ENCODE results near the gene GLCE.

The GLCE gene

DNA sequence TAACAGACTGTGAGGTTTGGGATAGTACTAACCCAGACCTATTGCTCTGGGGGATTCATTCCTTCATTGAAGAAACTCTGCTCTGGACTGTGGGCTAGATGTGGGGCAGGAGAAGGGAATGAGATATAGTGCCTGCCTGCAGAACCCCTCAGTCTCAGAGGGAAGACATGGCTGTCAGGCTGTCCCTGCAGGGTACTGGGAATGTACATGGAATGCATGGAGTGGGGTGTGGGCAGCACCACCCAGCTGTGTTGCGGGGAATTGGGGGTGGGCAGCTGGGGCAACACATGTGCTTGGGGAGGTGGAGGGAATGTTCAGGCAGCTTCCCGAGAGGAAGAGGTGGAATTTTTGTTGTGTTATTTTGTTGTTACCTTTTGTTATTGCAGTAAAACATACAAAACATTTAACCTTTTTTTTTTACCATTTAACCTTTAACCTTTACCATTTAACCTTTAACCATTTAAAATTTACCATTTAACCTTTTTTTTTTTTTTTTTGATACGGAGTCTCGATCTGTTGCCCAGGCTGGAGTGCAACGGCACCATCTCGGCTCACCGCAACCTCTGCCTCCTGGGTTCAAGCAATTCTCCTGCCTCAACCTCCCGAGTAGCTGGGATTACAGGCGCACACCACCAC is 145.6 kb downstream of the GLCE start:
- H3K4me1 ChIP-seq (ENCODE audit: control insufficient read depth, insufficient read depth, low read length), result peaks cover 1% of the 10 kb centered on the region; the same call in 1 of the 2 replicates
- no peaks in the 10 kb centered on the region for H3K9me3 ChIP-seq (ENCODE audit: control insufficient read depth, insufficient read depth, low read length)
- no peaks in the 10 kb centered on the region for H3K36me3 ChIP-seq (ENCODE audit: control insufficient read depth, insufficient read depth, low read length)
- no peaks in the 10 kb centered on the region for H3K27me3 ChIP-seq (ENCODE audit: control insufficient read depth, insufficient read depth, low read length)
- no peak overlapping the region for H3K4me3 ChIP-seq (ENCODE audit: low read length)
- DNase-seq (ENCODE audit: low read depth, low spot score), result no peak
- WGBS (ENCODE audit: insufficient coverage, insufficient read length), result 100% methylated on average over 1 of the region's 9 CpGs
- H3K27ac ChIP-seq (ENCODE audit: low read length), result no peak overlapping the region

DNA sequence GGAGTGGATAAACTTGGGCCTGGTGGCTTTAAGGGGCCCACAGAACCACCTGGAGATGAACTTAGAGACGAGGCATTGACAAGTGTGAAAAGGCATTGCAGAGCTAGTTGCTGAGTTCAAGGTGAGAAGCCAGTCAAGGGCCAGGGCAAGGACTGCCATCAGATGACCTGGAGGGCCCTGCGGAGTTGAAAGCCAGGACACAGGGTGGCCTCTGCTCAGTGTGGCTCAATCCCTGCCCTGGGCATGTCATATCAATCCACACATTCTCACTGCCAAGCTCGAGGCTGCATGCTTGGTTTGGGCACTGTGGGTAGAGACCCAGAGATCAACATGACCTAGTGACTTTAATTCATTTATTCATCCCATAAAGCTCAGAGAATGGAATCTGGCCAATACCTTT is 147.5 kb downstream of the GLCE start:
- Histone ChIP-seq H3K4me3 (ENCODE audit: low read length) (no peak overlapping the region), H3K36me3 (ENCODE audit: control insufficient read depth, insufficient read depth, low read length) (no peaks in the 10 kb centered on the region), H3K4me1 (ENCODE audit: control insufficient read depth, insufficient read depth, low read length) (peaks cover 1% of the 10 kb centered on the region; the same call in 1 of the 2 replicates), H3K9me3 (ENCODE audit: control insufficient read depth, insufficient read depth, low read length) (no peaks in the 10 kb centered on the region), H3K27ac (ENCODE audit: low read length) (no peak overlapping the region), H3K27me3 (ENCODE audit: control insufficient read depth, insufficient read depth, low read length) (no peaks in the 10 kb centered on the region)
- no CpG with 5 or more reads among the region's 3 CpGs for WGBS (ENCODE audit: insufficient coverage, insufficient read length)
- no peak for DNase-seq (ENCODE audit: low read depth, low spot score)

DNA sequence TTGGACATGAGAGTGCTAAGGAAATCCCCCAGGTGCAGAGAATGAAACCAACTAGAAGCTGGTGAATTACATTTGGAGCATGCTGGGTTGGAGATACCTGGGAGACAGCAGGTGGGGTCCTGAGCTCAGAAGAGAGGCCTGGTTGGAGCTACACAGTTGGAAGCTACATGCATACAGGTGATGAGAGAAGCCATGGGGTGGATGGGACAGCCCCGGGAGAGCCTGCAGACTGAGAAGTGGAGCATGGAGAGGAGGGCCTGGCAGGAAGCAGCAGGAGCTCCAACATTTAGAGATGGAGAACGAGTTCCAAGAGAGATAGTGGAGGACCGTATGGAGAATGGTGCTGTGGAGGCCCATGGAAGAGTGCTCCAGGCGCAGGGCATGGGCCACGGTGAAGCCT is 148.5 kb downstream of the GLCE start:
- no CpG with 5 or more reads among the region's 5 CpGs for WGBS (ENCODE audit: insufficient coverage, insufficient read length)
- no peaks in the 10 kb centered on the region for H3K9me3 ChIP-seq (ENCODE audit: control insufficient read depth, insufficient read depth, low read length)
- no peaks in the 10 kb centered on the region for H3K36me3 ChIP-seq (ENCODE audit: control insufficient read depth, insufficient read depth, low read length)
- no peak overlapping the region for H3K27ac ChIP-seq (ENCODE audit: low read length)
- H3K27me3 ChIP-seq (ENCODE audit: control insufficient read depth, insufficient read depth, low read length), result no peaks in the 10 kb centered on the region
- no peak for DNase-seq (ENCODE audit: low read depth, low spot score)
- peaks cover 1% of the 10 kb centered on the region; the same call in 1 of the 2 replicates for H3K4me1 ChIP-seq (ENCODE audit: control insufficient read depth, insufficient read depth, low read length)
- H3K4me3 ChIP-seq (ENCODE audit: low read length), result no peak overlapping the region

DNA sequence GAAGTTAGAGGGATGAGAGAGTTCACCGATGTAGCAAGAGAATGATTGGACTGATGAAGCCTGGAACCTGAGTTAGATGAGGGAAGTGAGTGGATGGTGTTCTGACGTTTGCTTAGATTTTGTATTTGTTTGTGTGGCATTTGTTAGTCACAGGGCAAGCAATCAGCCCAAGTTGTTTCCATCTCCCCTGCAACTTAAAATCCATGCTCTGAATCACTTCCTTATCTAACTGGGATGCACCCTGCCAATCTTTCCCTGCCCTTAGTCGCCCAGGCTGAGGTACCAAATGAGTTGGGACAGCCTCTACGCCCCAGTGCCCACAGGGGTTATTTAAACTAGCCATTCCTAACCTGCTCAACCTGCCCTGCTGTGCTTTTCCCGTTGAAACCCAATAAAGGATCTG is 150.9 kb downstream of the GLCE start:
- Histone ChIP-seq H3K4me3 (ENCODE audit: low read length) (no peak overlapping the region), H3K4me1 (ENCODE audit: control insufficient read depth, insufficient read depth, low read length) (no peaks in the 10 kb centered on the region; the same call in 1 of the 2 replicates), H3K9me3 (ENCODE audit: control insufficient read depth, insufficient read depth, low read length) (no peaks in the 10 kb centered on the region), H3K36me3 (ENCODE audit: control insufficient read depth, insufficient read depth, low read length) (no peaks in the 10 kb centered on the region), H3K27ac (ENCODE audit: low read length) (no peak overlapping the region), H3K27me3 (ENCODE audit: control insufficient read depth, insufficient read depth, low read length) (no peaks in the 10 kb centered on the region)
- DNase-seq (ENCODE audit: low read depth, low spot score), result no peak
- no CpG with 5 or more reads among the region's 5 CpGs for WGBS (ENCODE audit: insufficient coverage, insufficient read length)

DNA sequence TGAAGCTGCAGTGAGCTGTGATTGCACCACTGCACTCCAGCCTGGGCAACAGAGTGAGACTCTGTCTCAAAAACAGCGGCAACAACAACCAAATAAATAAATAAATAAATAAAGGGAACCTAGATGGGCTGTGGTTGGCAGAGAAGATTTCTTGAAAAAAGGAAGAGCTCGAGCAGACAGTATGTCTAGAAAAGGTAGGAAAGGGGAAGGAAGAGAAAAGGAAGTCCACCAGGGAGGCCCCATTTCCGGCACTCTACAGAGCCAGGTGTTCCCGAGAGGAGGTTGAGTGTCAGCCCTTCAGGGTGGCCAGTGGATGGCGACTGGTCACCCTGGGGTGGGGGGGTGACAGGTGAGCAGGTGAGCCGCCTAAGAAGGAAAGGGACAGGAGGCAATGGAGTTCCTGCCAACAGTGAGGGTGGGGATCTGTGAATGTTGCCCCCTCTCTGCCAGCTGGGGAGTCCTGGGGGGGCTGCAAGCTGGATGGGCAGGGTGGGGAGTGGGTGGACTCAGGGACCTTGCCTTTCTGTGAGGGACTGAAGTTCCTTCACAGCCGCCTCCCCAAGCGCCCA is 153.1 kb downstream of the GLCE start:
- no CpG with 5 or more reads among the region's 8 CpGs for WGBS (ENCODE audit: insufficient coverage, insufficient read length)

DNA sequence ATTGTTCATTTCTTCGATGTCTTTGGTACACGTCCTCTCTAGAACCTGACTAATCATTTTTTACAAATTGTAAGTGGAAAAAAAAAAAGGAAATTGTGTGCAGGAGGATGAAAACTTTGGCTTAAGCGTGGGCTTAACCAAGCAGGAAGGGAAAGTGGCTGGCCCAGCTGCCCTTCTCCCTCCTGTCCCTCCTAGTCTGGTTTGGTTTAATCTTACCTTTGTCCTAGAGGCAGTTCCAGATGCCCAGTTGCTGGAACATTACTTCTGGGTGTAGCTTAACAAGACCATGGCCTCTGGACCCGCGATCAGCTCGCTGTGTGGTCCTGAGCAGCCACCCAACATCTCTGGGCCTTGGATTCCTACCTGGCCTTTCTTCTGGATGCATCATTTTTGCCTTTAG is 153.7 kb downstream of the GLCE start:
- Histone ChIP-seq H3K4me1 (ENCODE audit: control insufficient read depth, insufficient read depth, low read length) (no peaks in the 10 kb centered on the region; the same call in 1 of the 2 replicates), H3K27ac (ENCODE audit: low read length) (no peak overlapping the region)
- no CpG with 5 or more reads among the region's 6 CpGs for WGBS (ENCODE audit: insufficient coverage, insufficient read length)

More for the DNA sequence above, 153.1 kb downstream of the GLCE start:
- Histone ChIP-seq H3K27me3 (ENCODE audit: control insufficient read depth, insufficient read depth, low read length) (no peaks in the 10 kb centered on the region), H3K9me3 (ENCODE audit: control insufficient read depth, insufficient read depth, low read length) (no peaks in the 10 kb centered on the region), H3K4me1 (ENCODE audit: control insufficient read depth, insufficient read depth, low read length) (no peaks in the 10 kb centered on the region; the same call in 1 of the 2 replicates), H3K27ac (ENCODE audit: low read length) (no peak overlapping the region), H3K36me3 (ENCODE audit: control insufficient read depth, insufficient read depth, low read length) (no peaks in the 10 kb centered on the region), H3K4me3 (ENCODE audit: low read length) (no peak overlapping the region)
- DNase-seq (ENCODE audit: low read depth, low spot score), result no peak

DNA sequence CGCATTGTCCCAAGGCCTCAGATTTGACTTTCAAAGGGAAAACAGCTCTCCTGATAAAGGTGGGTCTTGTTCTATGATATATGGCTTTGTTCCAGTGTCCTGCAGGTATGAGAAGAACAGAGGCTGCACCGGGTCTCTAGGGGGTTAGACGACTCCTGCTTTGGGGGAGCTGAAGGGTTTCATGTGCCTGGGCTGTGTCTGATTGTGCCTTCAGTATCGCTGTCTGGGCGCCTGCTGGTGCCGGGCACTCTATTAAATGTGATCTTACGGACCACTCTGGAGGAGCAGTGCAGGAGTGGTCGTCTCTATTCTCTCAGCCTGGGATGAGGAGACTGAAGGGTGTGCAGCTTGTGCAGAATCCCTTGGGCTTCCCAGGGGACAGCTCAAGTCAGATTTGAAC is 154.3 kb downstream of the GLCE start:
- no peaks in the 10 kb centered on the region; the same call in 1 of the 2 replicates for H3K4me1 ChIP-seq (ENCODE audit: control insufficient read depth, insufficient read depth, low read length)
- no CpG with 5 or more reads among the region's 8 CpGs for WGBS (ENCODE audit: insufficient coverage, insufficient read length)
- DNase-seq (ENCODE audit: low read depth, low spot score), result no peak
- H3K4me3 ChIP-seq (ENCODE audit: low read length), result no peak overlapping the region
- H3K27ac ChIP-seq (ENCODE audit: low read length), result no peak overlapping the region
- no peaks in the 10 kb centered on the region for H3K9me3 ChIP-seq (ENCODE audit: control insufficient read depth, insufficient read depth, low read length)
- H3K27me3 ChIP-seq (ENCODE audit: control insufficient read depth, insufficient read depth, low read length), result no peaks in the 10 kb centered on the region
- H3K36me3 ChIP-seq (ENCODE audit: control insufficient read depth, insufficient read depth, low read length), result no peaks in the 10 kb centered on the region

More for the DNA sequence above, 153.7 kb downstream of the GLCE start:
- H3K36me3 ChIP-seq (ENCODE audit: control insufficient read depth, insufficient read depth, low read length), result no peaks in the 10 kb centered on the region
- H3K9me3 ChIP-seq (ENCODE audit: control insufficient read depth, insufficient read depth, low read length), result no peaks in the 10 kb centered on the region
- no peak overlapping the region for H3K4me3 ChIP-seq (ENCODE audit: low read length)
- H3K27me3 ChIP-seq (ENCODE audit: control insufficient read depth, insufficient read depth, low read length), result no peaks in the 10 kb centered on the region
- DNase-seq (ENCODE audit: low read depth, low spot score), result no peak

DNA sequence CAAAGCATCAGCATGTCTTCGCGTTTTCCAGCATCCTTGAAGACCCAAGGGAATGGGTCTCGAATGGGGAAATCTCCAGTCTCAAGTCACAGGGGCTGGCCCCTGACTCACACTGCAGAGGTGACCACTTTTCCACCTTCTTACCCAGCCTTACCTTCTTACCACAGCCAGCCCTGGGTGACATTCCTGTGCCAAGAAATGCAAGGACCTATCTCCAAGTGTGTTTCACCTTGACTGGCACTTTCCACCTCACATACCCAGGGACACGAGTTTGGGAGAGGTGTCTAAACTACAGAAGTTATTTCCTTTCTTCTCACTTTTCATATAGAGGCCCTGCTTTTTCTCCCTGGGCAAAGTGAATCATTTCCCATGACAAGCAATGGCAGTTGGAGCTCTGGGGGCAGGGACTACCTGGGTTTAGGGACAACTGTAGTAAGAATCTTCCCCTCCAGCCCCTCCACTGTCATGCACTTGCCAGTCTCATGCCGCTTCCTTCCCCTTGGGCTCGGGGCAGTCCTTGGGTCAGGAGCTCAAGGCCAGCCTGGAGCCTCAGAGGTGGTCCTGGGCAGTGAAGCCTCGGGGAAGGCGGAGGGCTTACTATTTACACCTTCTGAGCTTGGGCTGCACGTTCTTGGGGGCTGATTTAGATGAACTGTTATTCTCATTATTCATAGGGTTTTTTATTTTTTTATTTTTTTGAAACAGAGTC is 155.1 kb downstream of the GLCE start:
- Histone ChIP-seq H3K9me3 (ENCODE audit: control insufficient read depth, insufficient read depth, low read length) (no peaks in the 10 kb centered on the region), H3K27me3 (ENCODE audit: control insufficient read depth, insufficient read depth, low read length) (no peaks in the 10 kb centered on the region), H3K36me3 (ENCODE audit: control insufficient read depth, insufficient read depth, low read length) (no peaks in the 10 kb centered on the region), H3K4me1 (ENCODE audit: control insufficient read depth, insufficient read depth, low read length) (peaks cover 3% of the 10 kb centered on the region; the same call in 1 of the 2 replicates), H3K4me3 (ENCODE audit: low read length) (no peak overlapping the region), H3K27ac (ENCODE audit: low read length) (no peak overlapping the region)
- no CpG with 5 or more reads among the region's 9 CpGs for WGBS (ENCODE audit: insufficient coverage, insufficient read length)
- no peak for DNase-seq (ENCODE audit: low read depth, low spot score)

DNA sequence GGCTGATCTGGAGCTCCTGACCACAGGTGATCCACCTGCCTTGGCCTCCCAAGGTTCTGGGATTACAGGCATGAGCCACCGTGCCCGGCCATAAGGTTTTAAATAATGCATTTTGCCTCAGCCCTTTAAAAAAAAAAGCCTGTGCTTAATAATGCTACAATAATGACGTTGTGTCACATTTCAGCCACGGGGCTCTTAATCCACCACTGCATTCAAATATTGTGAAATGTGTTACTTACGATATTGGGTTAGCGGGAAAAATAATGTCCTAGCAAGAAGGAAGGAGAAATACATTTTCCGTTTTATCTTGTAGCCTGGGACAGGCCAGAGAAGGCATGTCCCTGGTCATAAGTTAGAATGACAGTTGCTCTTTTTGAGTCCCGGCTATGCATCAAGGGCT is 155.9 kb downstream of the GLCE start:
- no CpG with 5 or more reads among the region's 8 CpGs for WGBS (ENCODE audit: insufficient coverage, insufficient read length)
- no peaks in the 10 kb centered on the region for H3K9me3 ChIP-seq (ENCODE audit: control insufficient read depth, insufficient read depth, low read length)
- DNase-seq (ENCODE audit: low read depth, low spot score), result no peak
- no peak overlapping the region for H3K4me3 ChIP-seq (ENCODE audit: low read length)
- H3K4me1 ChIP-seq (ENCODE audit: control insufficient read depth, insufficient read depth, low read length), result peaks cover 3% of the 10 kb centered on the region; the same call in 1 of the 2 replicates
- H3K27ac ChIP-seq (ENCODE audit: low read length), result no peak overlapping the region
- no peaks in the 10 kb centered on the region for H3K27me3 ChIP-seq (ENCODE audit: control insufficient read depth, insufficient read depth, low read length)
- H3K36me3 ChIP-seq (ENCODE audit: control insufficient read depth, insufficient read depth, low read length), result no peaks in the 10 kb centered on the region

DNA sequence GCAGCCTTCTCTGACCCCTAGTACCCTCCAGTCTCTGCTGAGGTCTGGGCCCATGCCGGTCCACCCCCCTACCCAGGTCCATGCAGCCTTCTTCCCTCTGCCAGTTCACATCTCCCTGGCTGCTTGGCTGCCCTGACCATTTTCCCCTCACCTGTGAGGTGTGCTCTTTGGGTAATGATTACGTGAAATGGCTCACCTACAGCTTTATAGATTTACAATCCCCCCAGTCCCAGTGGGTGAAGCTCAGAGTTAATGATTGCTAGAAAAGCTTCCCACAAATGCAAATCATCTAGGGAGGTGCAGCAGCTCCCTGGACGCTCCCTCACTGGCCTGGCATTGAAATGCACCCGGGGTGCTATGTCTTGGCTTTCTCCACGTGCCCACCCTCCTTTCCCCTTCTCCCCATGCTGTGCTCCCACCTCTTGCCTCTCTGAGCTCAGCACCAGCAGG is 157.0 kb downstream of the GLCE start:
- Histone ChIP-seq H3K27ac (ENCODE audit: low read length) (no peak overlapping the region), H3K36me3 (ENCODE audit: control insufficient read depth, insufficient read depth, low read length) (no peaks in the 10 kb centered on the region), H3K9me3 (ENCODE audit: control insufficient read depth, insufficient read depth, low read length) (no peaks in the 10 kb centered on the region), H3K27me3 (ENCODE audit: control insufficient read depth, insufficient read depth, low read length) (no peaks in the 10 kb centered on the region), H3K4me1 (ENCODE audit: control insufficient read depth, insufficient read depth, low read length) (peaks cover 3% of the 10 kb centered on the region; the same call in 1 of the 2 replicates), H3K4me3 (ENCODE audit: low read length) (no peak overlapping the region)
- no peak for DNase-seq (ENCODE audit: low read depth, low spot score)
- WGBS (ENCODE audit: insufficient coverage, insufficient read length), result no CpG with 5 or more reads among the region's 5 CpGs

All from iPS DF 6.9 (cell line).